ENCODE data around the gene TRIM27.

DNA sequence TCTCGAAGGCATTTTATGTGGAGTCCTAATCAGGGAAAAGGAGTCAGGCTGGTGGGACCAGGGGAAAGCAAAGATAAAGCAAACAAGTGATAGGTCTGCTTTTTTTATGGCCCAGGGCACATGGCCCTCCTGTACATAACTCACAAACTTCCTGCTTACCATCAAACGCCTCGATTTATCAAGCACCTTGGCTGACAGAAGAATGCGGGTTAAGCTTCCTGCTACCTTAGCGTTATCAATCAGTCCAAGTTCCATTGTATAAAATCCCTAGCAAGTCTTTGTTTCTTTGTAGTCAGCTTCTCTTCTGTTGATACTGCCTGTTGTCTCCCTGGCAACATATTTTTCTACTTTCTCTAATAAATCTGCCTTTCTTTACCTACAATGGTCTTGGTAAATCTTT is 4.1 kb upstream of the TRIM27 start:
- TF ChIP-seq POLR2AphosphoS5 (IDR thresholded peaks at IDR 0.05): no peak
- TF ChIP-seq, protein P1, sequence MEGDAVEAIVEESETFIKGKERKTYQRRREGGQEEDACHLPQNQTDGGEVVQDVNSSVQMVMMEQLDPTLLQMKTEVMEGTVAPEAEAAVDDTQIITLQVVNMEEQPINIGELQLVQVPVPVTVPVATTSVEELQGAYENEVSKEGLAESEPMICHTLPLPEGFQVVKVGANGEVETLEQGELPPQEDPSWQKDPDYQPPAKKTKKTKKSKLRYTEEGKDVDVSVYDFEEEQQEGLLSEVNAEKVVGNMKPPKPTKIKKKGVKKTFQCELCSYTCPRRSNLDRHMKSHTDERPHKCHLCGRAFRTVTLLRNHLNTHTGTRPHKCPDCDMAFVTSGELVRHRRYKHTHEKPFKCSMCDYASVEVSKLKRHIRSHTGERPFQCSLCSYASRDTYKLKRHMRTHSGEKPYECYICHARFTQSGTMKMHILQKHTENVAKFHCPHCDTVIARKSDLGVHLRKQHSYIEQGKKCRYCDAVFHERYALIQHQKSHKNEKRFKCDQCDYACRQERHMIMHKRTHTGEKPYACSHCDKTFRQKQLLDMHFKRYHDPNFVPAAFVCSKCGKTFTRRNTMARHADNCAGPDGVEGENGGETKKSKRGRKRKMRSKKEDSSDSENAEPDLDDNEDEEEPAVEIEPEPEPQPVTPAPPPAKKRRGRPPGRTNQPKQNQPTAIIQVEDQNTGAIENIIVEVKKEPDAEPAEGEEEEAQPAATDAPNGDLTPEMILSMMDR (IDR thresholded peaks at IDR 0.05; ENCODE audit: poor library complexity, severe bottlenecking): no peak
- no peak for TF ChIP-seq RAD21 (conservative IDR thresholded peaks at IDR 0.05)
